Thoracic aorta (tissue), 2 donors: ENCODE data around the gene SMIM10. TPM values are rescaled to one million over a fixed set of nuclear protein-coding genes. Genes with fewer than 3 reads are reported as not detected.
A peak's percentile ranks its signal among the peaks of the same experiment; 100 is the strongest.
"Not testable (repeated sequence)": the region's sequence is repeated elsewhere in the genome, so short reads cannot be mapped to it uniquely, and the experiment has no call there.

Source experiments
- ATAC-seq: fragments of 150-250 bp; one replicate; pipeline ENCODE4 v1.8.0; 2017; ENCODE audit warnings: low read depth; ENCODE audit not compliant: insufficient number of reproducible peaks, low FRiP score
- DNase-seq: peaks from one replicate; pipeline ENCODE4 v3.0.0-alpha.2; 2020; ENCODE audit warnings: low spot score
- H3K27ac ChIP-seq, 2 donors: fragments of 200-600 bp; sonication (generic); 1 replicate in 1 of 2; 2 replicates in 1 of 2; pipeline ENCODE4 v1.5.1; 2016; ENCODE audit warnings: mild to moderate bottlenecking in 2 of 2, moderate library complexity in 2 of 2
- H3K27me3 ChIP-seq: fragments of 200-600 bp; sonication (generic); replicated peaks from 2 replicates; pipeline ENCODE4 v1.6.0; 2016; ENCODE audit warnings: mild to moderate bottlenecking; ENCODE audit not compliant: insufficient read depth
- H3K36me3 ChIP-seq: fragments of 200-600 bp; sonication (generic); one replicate; pipeline ENCODE4 v1.5.1; 2016
- H3K4me1 ChIP-seq, 2 donors: fragments of 200-600 bp; sonication (generic); 1 replicate in 1 of 2; 2 replicates in 1 of 2; pipeline versions ENCODE4 v1.5.1 to v1.6.0; 2016; ENCODE audit warnings: low read depth in 2 of 2, mild to moderate bottlenecking in 1 of 2; ENCODE audit not compliant: control insufficient read depth in 1 of 2
- H3K4me3 ChIP-seq: fragments of 200-600 bp; sonication (generic); 2 replicates; pipeline ENCODE4 v1.5.1; 2016; ENCODE audit warnings: mild to moderate bottlenecking
- H3K9me3 ChIP-seq: fragments of 200-600 bp; sonication (generic); 2 replicates; pipeline ENCODE4 v1.5.1; 2016
- total RNA-seq, 2 donors: library from RNA; depleted of rRNA; stranded (reverse); fragments of >200 nt; gene quantifications; one replicate each; pipeline versions ENCODE4 v1.1.0 to v1.2.3, GENCODE V29; 2016
- TF ChIP-seq, protein P1 (sequence below): fragments of 200-600 bp; sonication (generic); IDR thresholded peaks from one replicate; pipeline ENCODE4 v1.5.1; 2019; ENCODE audit warnings: antibody characterized with exemption

SMIM10 gene
- total RNA-seq = 10 to 100 TPM in 1 of 2 donors, 1 to 10 TPM in 1; 9.9 to 14.6 TPM

DNA sequence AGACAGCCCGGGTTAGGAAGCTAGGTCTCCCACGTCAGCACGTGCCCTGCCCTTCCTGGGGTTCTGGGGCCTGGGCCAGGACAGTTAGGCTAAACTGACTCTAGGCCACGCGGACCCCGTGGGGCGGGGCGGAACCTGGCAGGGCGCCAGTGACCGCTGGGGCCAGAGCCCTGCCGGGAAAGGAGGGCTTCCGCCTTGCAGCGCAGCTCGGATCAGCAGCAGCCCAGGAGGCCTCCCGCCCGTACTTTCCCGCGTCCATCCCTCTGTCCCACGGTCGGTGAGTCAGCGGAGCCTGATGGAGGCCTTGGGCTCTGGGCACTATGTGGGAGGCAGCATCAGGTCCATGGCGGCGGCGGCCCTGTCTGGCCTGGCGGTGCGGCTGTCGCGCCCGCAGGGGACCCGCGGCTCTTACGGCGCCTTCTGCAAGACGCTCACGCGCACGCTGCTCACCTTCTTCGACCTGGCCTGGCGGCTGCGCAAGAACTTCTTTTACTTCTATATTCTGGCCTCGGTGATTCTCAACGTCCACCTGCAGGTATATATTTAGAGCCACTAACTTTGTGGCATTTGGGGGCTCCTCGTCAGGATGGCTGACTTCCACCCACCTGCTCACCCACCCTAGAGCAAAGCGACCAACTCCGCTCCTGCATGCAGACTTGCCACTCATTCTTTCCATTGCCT is at the start of gene SMIM10:
Gene SMIM10 (plus strand): TSS at position 191 of the 681 bp plus-strand sequence. CDS start 105 bp downstream, at position 296.
- no peak for ATAC-seq
- Histone ChIP-seq H3K4me3 (peak within 1 kb of the TSS; percentile 78), H3K4me1 (no peaks in the 10 kb centered on the region)

DNA sequence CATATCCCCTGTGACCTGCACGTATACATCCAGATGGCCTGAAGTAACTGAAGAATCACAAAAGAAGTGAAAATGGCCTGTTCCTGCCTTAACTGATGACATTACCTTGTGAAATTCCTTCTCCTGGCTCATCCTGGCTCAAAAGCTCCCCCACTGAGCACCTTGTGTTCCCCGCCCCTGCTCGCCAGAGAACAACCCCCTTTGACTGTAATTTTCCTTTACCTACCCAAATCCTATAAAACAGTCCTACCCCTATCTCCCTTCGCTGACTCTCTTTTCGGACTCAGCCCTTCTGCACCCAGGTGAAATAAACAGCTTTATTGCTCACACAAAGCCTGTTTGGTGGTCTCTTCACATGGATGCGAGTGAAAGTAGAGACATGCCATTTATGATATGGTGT is 44.4 kb upstream of the SMIM10 start:
- not testable (repeated sequence) for H3K4me1 ChIP-seq, H3K4me3 ChIP-seq, DNase-seq, H3K9me3 ChIP-seq, ATAC-seq, H3K36me3 ChIP-seq, H3K27me3 ChIP-seq, H3K27ac ChIP-seq

More for the DNA sequence above, at the start of gene SMIM10:
- TF ChIP-seq, protein P1, sequence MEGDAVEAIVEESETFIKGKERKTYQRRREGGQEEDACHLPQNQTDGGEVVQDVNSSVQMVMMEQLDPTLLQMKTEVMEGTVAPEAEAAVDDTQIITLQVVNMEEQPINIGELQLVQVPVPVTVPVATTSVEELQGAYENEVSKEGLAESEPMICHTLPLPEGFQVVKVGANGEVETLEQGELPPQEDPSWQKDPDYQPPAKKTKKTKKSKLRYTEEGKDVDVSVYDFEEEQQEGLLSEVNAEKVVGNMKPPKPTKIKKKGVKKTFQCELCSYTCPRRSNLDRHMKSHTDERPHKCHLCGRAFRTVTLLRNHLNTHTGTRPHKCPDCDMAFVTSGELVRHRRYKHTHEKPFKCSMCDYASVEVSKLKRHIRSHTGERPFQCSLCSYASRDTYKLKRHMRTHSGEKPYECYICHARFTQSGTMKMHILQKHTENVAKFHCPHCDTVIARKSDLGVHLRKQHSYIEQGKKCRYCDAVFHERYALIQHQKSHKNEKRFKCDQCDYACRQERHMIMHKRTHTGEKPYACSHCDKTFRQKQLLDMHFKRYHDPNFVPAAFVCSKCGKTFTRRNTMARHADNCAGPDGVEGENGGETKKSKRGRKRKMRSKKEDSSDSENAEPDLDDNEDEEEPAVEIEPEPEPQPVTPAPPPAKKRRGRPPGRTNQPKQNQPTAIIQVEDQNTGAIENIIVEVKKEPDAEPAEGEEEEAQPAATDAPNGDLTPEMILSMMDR = no peak
- DNase-seq = peak; percentile 9
- no peaks in the 10 kb centered on the region for H3K27me3 ChIP-seq
- H3K27ac ChIP-seq = peak within 1 kb of the TSS; percentile 34 to 52
- no peaks in the 10 kb centered on the region for H3K9me3 ChIP-seq
- no peaks in the 10 kb centered on the region for H3K36me3 ChIP-seq

DNA sequence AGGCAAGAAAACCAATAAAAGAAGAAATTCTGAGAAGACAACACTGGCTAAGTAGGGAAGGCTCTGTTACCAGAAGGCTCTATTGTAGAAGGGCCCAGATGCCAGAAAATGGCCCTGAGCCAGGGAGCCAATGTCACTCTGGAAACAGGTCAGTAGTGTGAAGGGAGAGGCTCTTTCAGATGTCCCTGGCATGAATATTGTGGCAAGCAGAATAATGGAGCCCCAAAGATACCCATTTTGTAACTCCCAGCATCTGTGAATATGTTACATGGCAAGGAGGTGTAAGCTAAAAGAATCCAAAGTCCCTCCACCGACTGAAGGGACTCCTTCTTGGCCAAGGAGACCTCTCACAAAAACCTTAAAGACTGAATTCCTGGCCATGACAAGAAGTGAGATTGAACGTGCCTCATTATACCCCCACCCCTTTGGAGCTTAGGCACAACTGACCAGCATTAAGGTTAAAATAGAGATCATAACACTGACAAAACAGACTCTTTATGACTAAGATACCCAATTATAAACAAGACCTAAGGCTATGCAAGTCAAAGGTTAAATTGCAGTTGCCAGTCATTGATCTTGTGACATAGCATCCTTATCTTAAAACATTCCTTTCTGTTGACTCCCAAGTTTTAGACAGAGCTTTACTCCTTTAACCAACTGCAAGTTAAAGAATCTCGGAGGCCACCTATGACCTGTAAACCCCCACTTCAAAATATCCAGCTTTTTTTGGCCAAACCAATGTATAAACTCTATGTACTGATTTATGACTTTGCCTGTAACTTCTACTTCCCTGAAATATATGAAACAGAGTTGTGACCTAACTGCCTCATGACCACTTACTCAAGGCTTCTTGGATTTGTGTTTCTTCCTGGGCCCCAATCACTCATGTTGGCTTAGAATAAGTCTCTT is 42.2 kb upstream of the SMIM10 start:
- ATAC-seq = no peak
- Histone ChIP-seq H3K36me3 (no peaks in the 10 kb centered on the region), H3K27me3 (no peaks in the 10 kb centered on the region), H3K9me3 (no peaks in the 10 kb centered on the region), H3K27ac (no peak overlapping the region), H3K4me1 (no peaks in the 10 kb centered on the region), H3K4me3 (no peak overlapping the region)
- no peak for DNase-seq
- TF ChIP-seq, protein P1 = no peak

DNA sequence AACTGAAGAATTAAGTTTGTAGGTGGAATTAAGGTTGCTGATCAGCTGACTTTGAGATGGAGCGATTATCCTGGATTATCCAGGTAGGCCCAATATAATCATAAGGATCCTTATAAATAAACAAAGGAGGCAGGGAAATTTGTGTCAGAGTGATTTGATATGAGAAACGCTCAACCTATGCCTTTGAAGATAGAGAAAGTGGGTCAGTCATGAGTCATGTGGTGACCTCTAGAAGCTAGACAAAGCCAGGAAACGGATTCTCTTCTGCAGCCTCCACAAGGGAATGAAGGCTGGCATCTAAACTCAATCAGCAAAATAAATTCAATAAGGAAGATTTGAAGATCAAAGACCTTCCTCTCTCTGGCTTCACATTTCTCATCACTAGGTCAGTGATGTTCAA is 41.5 kb upstream of the SMIM10 start:
- Histone ChIP-seq H3K9me3 (no peaks in the 10 kb centered on the region), H3K27ac (no peak overlapping the region), H3K36me3 (no peaks in the 10 kb centered on the region), H3K4me3 (no peak overlapping the region), H3K27me3 (no peaks in the 10 kb centered on the region), H3K4me1 (no peaks in the 10 kb centered on the region)
- DNase-seq (no peak), ATAC-seq (no peak)
- TF ChIP-seq, protein P1 = no peak

DNA sequence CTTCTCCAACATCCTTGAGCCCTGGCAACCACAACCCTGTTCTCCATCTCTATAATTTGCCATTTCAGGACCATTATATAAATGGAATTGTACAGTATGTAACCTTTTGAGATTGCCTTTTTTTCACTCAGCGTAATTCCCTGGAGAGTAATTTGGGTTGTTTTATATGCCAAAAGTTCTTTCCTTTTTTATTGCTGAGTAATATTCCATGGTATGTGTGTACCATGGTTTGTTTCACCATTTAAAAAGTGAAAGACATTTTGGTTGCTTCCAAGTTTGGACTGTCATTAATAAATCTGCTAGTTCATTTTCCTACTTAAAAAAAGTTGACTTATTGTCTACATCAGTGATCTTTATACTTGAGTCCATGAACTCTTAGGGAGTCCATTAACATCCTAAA is 33.0 kb upstream of the SMIM10 start:
- no peaks in the 10 kb centered on the region for H3K4me1 ChIP-seq

DNA sequence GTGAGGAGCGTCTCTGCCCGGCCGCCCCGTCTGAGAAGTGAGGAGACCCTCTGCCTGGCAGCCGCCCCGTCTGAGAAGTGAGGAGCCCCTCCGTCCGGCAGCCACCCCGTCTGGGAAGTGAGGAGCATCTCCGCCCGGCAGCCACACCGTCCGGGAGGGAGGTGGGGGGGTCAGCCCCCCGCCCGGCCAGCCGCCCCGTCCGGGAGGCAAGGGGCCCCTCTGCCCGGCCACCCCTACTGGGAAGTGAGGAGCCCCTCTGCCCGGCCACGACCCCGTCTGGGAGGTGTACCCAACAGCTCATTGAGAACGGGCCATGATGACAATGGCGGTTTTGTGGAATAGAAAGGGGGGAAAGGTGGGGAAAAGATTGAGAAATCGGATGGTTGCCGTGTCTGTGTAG is 30.4 kb upstream of the SMIM10 start:
- H3K27me3 ChIP-seq, ATAC-seq, H3K27ac ChIP-seq, H3K4me3 ChIP-seq, DNase-seq, H3K9me3 ChIP-seq, H3K36me3 ChIP-seq, H3K4me1 ChIP-seq: not testable (repeated sequence)

More for the DNA sequence above, 33.0 kb upstream of the SMIM10 start:
- TF ChIP-seq, protein P1 = no peak
- DNase-seq (no peak), ATAC-seq (no peak)
- H3K4me3 ChIP-seq = no peak overlapping the region
- H3K27me3 ChIP-seq = no peaks in the 10 kb centered on the region
- H3K36me3 ChIP-seq = no peaks in the 10 kb centered on the region
- no peak overlapping the region for H3K27ac ChIP-seq
- no peaks in the 10 kb centered on the region for H3K9me3 ChIP-seq
